HuH-7 (cell line): ENCODE data around the gene NALCN.

Experiments used
- DNase-seq: peaks from one replicate; pipeline ENCODE4 v3.0.0; 2011; ENCODE audit warnings: low spot score

NALCN gene

GRCh38 chr13:101025519-101025918 is 390.8 kb downstream of the NALCN start:
- no peak for DNase-seq

- DNase-seq: no peak
Observed at GRCh38 chr13:101019126-101019525, 397.2 kb downstream of the NALCN start.

GRCh38 chr13:101018720-101019119 is 397.6 kb downstream of the NALCN start:
- no peak for DNase-seq

- DNase-seq: no peak
Observed at GRCh38 chr13:101017123-101017872, 399.0 kb downstream of the NALCN start.

- no peak for DNase-seq
Observed at GRCh38 chr13:101016475-101016874, 399.8 kb downstream of the NALCN start.

- DNase-seq: no peak
Observed at GRCh38 chr13:101013245-101013644, 403.1 kb downstream of the NALCN start.

GRCh38 chr13:101010100-101010499 is 406.2 kb downstream of the NALCN start:
- DNase-seq: no peak

- no peak for DNase-seq
Observed at GRCh38 chr13:101007245-101007644, 409.1 kb downstream of the NALCN start.
